HepG2 (cell line): ENCODE measurements around the gene RHBDL1. TPM values are rescaled to one million over a fixed set of nuclear protein-coding genes. Genes with fewer than 3 reads are reported as not detected.

ENCODE experiments used
- ATAC-seq: fragments of 200-7000 bp; cut with Tn5 transposase; 3 replicates; pipeline ENCODE4 v1.9.1; 2020; ENCODE audit warnings: mild to moderate bottlenecking, moderate library complexity
- BruUV-seq: library from RNA; stranded (reverse); fragments of 400-500 nt; replicated peaks from 2 replicates; lab custom pipeline; 2021; lab: Mats Ljungman, UMichigan
- CTCF ChIA-PET: fragments of 300-600 bp; formaldehyde crosslinking; extraction: SDS; loops from one replicate; lab custom pipeline; 2021; ENCODE audit warnings: low total read pairs, inconsistent platforms, low intra/inter-chr PET ratio; lab: Yijun Ruan, JAX
- POLR2A ChIA-PET: fragments of 350-600 bp; sonication (Branson Sonifier 250); formaldehyde crosslinking; loops from one replicate; lab custom pipeline; 2020; ENCODE audit warnings: antibody characterized with exemption, inconsistent platforms; lab: Yijun Ruan, JAX
- DNase-seq: peaks from one replicate; pipeline ENCODE4 v3.0.0-alpha.2; 2015; ENCODE audit warnings: low spot score
- FAIRE-seq: peaks from 3 replicates; lab custom pipeline; 2011; peaks lifted over from hg19 to GRCh38; lab: Jason Lieb, UNC
- H2AFZ ChIP-seq: one replicate; pipeline ENCODE4 v1.6.1; 2011; ENCODE audit warnings: low read length, inconsistent platforms
- H3K27ac ChIP-seq: fragments of 300-600 bp; 3 replicates; pipeline ENCODE4 v1.8.0; 2011; ENCODE audit warnings: mixed run types, mild to moderate bottlenecking, mixed read lengths, low read length, inconsistent platforms; ENCODE audit not compliant: insufficient read depth; ENCODE audit errors: extremely low read length
- H3K27me3 ChIP-seq, 2 experiments: fragments of 200-600 bp in 1 of 2; 2 replicates in 1 of 2; 3 replicates in 1 of 2; pipeline versions ENCODE4 v1.6.0 to v1.8.0; 2011; ENCODE audit warnings: low read length in 2 of 2, mild to moderate bottlenecking in 2 of 2, moderate library complexity in 2 of 2, inconsistent platforms in 1 of 2; ENCODE audit not compliant: insufficient read depth in 2 of 2, control insufficient read depth in 1 of 2
- H3K36me3 ChIP-seq, 2 experiments: fragments of 200-600 bp in 1 of 2; replicated peaks in 1 of 2; 2 replicates in 1 of 2; 3 replicates in 1 of 2; pipeline versions ENCODE4 v1.5.1 to v1.8.0; 2011; ENCODE audit warnings: low read length in 2 of 2, inconsistent platforms in 1 of 2; ENCODE audit not compliant: insufficient read depth in 2 of 2, control insufficient read depth in 1 of 2
- H3K4me1 ChIP-seq: 2 replicates; pipeline ENCODE4 v1.5.1; 2012; ENCODE audit warnings: low read length, inconsistent platforms; ENCODE audit not compliant: insufficient read depth
- H3K4me2 ChIP-seq: 2 replicates; pipeline ENCODE4 v1.6.0; 2011; ENCODE audit warnings: low read depth, low read length, inconsistent platforms
- H3K4me3 ChIP-seq, 3 experiments: fragments of 200-600 bp in 1 of 3; sonication (generic), shearing (Covaris generic) in 1 of 3; replicated peaks in 1 of 3; 2 replicates each; pipeline ENCODE4 v1.5.1; 2011 to 2016; ENCODE audit warnings: low read length in 3 of 3, inconsistent platforms in 2 of 3, low read depth in 2 of 3, mild to moderate bottlenecking in 2 of 3, control low read depth in 1 of 3, mixed read lengths in 1 of 3; ENCODE audit not compliant: insufficient read depth in 1 of 3
- H3K79me2 ChIP-seq: one replicate; pipeline ENCODE4 v1.6.1; 2011; ENCODE audit warnings: low read length, inconsistent platforms; ENCODE audit not compliant: insufficient read depth
- H3K9ac ChIP-seq: 2 replicates; pipeline ENCODE4 v1.6.0; 2011; ENCODE audit warnings: mild to moderate bottlenecking, low read depth, low read length, inconsistent platforms; ENCODE audit not compliant: insufficient read depth
- H3K9me3 ChIP-seq: 2 replicates; pipeline ENCODE4 v1.5.1; 2012; ENCODE audit warnings: mild to moderate bottlenecking, low read length
- H4K20me1 ChIP-seq: 2 replicates; pipeline ENCODE4 v1.6.0; 2011; ENCODE audit warnings: inconsistent platforms, mild to moderate bottlenecking, low read length, moderate library complexity; ENCODE audit not compliant: insufficient read depth
- AGO2 ChIP-seq: fragments of 200-400 bp; formaldehyde crosslinking; optimal IDR thresholded peaks from 2 replicates; pipeline ENCODE3; 2017; ENCODE audit warnings: mild to moderate bottlenecking, low read depth, low read length, moderate library complexity
- GZF1 ChIP-seq: sonication (generic); formaldehyde crosslinking; IDR thresholded peaks from 2 replicates; pipeline ENCODE4 v1.5.1; 2020; ENCODE audit warnings: mild to moderate bottlenecking, missing genetic modification reagents
- NONO ChIP-seq, 2 experiments: fragments of 450-650 bp in 1 of 2; sonication (generic) in 1 of 2; formaldehyde crosslinking in 1 of 2; IDR thresholded peaks in 1 of 2; conservative IDR thresholded peaks in 1 of 2; 2 replicates each; pipeline versions ENCODE4 v1.6.1 to v1.8.0; 2017 to 2022; ENCODE audit warnings: mild to moderate bottlenecking in 1 of 2, missing genetic modification reagents in 1 of 2, moderate library complexity in 1 of 2
- POLR2A ChIP-seq, 2 experiments: IDR thresholded peaks; 2 replicates each; pipeline ENCODE4 v1.6.1; 2011; ENCODE audit warnings: low read depth in 2 of 2, low read length in 2 of 2, mild to moderate bottlenecking in 1 of 2, moderate library complexity in 1 of 2; ENCODE audit not compliant: insufficient read depth in 1 of 2
- ZBTB38 ChIP-seq: sonication (generic); formaldehyde crosslinking; IDR thresholded peaks from 2 replicates; pipeline ENCODE4 v1.5.1; 2020; ENCODE audit warnings: mild to moderate bottlenecking, missing genetic modification reagents
- WGBS: methylation state at CpG from one replicate; pipeline ENCODE4 v1.1.6; 2017; ENCODE audit warnings: low lambda C conversion rate; 5-methylcytosine and 5-hydroxymethylcytosine counted together
- in situ Hi-C: cut with HindIII; loops from 2 replicates; pipeline ENCODE4 v1.10.0; 2017; ENCODE audit warnings: low pct_unique_long_range_greater_than_20kb; ENCODE audit not compliant: extremely low pct_ligation_motif_present
- intact Hi-C: fragments of 100-400 bp; cut with micrococcal nuclease; formaldehyde crosslinking; loops from one replicate; pipeline ENCODE4 v1.10.0; 2022; ENCODE audit not compliant: unreplicated experiment
- polyA plus RNA-seq, 8 experiments: library from polyadenylated mRNA; depleted of rRNA in 3 of 8; stranded (reverse) in 7 of 8; unstranded in 1 of 8; fragments of >200 nt; fragmentation: Illumina TruSeq in 4 of 8; extraction: Trizol in 4 of 8; gene quantifications; 2 replicates each; pipeline versions ENCODE4 v1.2.1 to v1.2.3, GENCODE V29; 2011 to 2016; ENCODE audit warnings: low read depth in 4 of 8, missing spikeins in 1 of 8, mixed read lengths in 1 of 8; ENCODE audit not compliant: insufficient read depth in 1 of 8
- total RNA-seq, 5 experiments: library from RNA; depleted of rRNA; stranded (reverse); fragments of >200 nt; fragmentation: Illumina TruSeq; extraction: Trizol; gene quantifications; 2 replicates each; pipeline ENCODE4 v1.2.3, GENCODE V29; 2016; ENCODE audit warnings: low read depth in 1 of 5
- TF ChIP-seq, protein P1 (sequence below): sonication (generic); formaldehyde crosslinking; IDR thresholded peaks from 2 replicates; pipeline ENCODE4 v1.5.0; 2020; ENCODE audit warnings: missing genetic modification reagents
- TF ChIP-seq, protein P2 (sequence below), 2 experiments: fragments of 450-650 bp in 1 of 2; sonication (generic) in 1 of 2; formaldehyde crosslinking; IDR thresholded peaks; 2 replicates each; pipeline versions ENCODE4 v1.5.0 to v1.8.0; 2020 to 2022; ENCODE audit warnings: mild to moderate bottlenecking in 1 of 2, missing genetic modification reagents in 1 of 2

The RHBDL1 gene
- total and polyA plus RNA-seq, 2 of the 13 experiments (the other 11 are each of a cell fraction or from before 2014, with no cell fraction given), result 1.8 to 3.8 TPM

DNA sequence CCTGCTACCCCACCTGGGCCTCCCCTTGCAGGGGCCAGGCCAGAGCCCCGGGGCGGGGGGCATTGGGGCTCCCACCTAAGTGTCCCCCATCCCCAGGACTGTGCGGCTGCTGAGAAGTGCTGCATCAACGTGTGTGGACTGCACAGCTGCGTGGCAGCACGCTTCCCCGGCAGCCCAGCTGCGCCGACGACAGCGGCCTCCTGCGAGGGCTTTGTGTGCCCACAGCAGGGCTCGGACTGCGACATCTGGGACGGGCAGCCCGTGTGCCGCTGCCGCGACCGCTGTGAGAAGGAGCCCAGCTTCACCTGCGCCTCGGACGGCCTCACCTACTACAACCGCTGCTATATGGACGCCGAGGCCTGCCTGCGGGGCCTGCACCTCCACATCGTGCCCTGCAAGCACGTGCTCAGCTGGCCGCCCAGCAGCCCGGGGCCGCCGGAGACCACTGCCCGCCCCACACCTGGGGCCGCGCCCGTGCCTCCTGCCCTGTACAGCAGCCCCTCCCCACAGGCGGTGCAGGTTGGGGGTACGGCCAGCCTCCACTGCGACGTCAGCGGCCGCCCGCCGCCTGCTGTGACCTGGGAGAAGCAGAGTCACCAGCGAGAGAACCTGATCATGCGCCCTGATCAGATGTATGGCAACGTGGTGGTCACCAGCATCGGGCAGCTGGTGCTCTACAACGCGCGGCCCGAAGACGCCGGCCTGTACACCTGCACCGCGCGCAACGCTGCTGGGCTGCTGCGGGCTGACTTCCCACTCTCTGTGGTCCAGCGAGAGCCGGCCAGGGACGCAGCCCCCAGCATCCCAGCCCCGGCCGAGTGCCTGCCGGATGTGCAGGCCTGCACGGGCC lies 42.8 kb upstream of the RHBDL1 start:
- intact Hi-C loops, result no loop called here
- no TSS peak for BruUV-seq
- ATAC-seq (no peak), FAIRE-seq (no peak), DNase-seq (no peak)
- peaks cover 6% of the 10 kb centered on the region for H3K79me2 ChIP-seq
- H3K4me3 ChIP-seq, result no peak overlapping the region
- no peaks in the 10 kb centered on the region for H3K27me3 ChIP-seq
- WGBS, result 98% methylated on average over 39 of the region's 67 CpGs
- TF ChIP-seq AGO2, result peak; percentile 60
- no peak for TF ChIP-seq NONO (IDR thresholded peaks at IDR 0.05)
- TF ChIP-seq NONO (CRISPR knock-in tag; conservative IDR thresholded peaks at IDR 0.05), result 0 out of 2 replicates have a peak, but pooled peaks have one; percentile 15
- TF ChIP-seq, protein P1, sequence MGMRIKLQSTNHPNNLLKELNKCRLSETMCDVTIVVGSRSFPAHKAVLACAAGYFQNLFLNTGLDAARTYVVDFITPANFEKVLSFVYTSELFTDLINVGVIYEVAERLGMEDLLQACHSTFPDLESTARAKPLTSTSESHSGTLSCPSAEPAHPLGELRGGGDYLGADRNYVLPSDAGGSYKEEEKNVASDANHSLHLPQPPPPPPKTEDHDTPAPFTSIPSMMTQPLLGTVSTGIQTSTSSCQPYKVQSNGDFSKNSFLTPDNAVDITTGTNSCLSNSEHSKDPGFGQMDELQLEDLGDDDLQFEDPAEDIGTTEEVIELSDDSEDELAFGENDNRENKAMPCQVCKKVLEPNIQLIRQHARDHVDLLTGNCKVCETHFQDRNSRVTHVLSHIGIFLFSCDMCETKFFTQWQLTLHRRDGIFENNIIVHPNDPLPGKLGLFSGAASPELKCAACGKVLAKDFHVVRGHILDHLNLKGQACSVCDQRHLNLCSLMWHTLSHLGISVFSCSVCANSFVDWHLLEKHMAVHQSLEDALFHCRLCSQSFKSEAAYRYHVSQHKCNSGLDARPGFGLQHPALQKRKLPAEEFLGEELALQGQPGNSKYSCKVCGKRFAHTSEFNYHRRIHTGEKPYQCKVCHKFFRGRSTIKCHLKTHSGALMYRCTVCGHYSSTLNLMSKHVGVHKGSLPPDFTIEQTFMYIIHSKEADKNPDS (CRISPR knock-in tag), result peak; percentile 47; the same call in 1 of the 2 replicates
- TF ChIP-seq GZF1 (CRISPR knock-in tag), result no peak
- peak; percentile 77 for TF ChIP-seq ZBTB38
- TF ChIP-seq POLR2A (IDR thresholded peaks at IDR 0.05; ENCODE audit: insufficient read depth in 1 of 2, low read depth in 2 of 2, low read length in 2 of 2), result peak in 1 of 2 experiments; percentile 42; a peak in 1 of 4 replicates
- TF ChIP-seq, protein P2, sequence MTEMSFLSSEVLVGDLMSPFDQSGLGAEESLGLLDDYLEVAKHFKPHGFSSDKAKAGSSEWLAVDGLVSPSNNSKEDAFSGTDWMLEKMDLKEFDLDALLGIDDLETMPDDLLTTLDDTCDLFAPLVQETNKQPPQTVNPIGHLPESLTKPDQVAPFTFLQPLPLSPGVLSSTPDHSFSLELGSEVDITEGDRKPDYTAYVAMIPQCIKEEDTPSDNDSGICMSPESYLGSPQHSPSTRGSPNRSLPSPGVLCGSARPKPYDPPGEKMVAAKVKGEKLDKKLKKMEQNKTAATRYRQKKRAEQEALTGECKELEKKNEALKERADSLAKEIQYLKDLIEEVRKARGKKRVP (CRISPR knock-in tag; IDR thresholded peaks at IDR 0.05), result no peak
- no peaks in the 10 kb centered on the region for H4K20me1 ChIP-seq
- no peaks in the 10 kb centered on the region for H3K9me3 ChIP-seq
- in situ Hi-C loops, result no loop called here
- no peak overlapping the region for H2AFZ ChIP-seq
- H3K27ac ChIP-seq, result no peak overlapping the region
- no peak overlapping the region for H3K9ac ChIP-seq
- H3K4me2 ChIP-seq, result no peak overlapping the region
- ChIA-PET POLR2A (no interaction called here), CTCF (no interaction called here)
- peaks cover 37% of the 10 kb centered on the region for H3K4me1 ChIP-seq
- peaks cover 0 to 4% of the 10 kb centered on the region in 2 experiments; a peak in 1 of 5 replicates for H3K36me3 ChIP-seq
